Smooth muscle cell of the brain vasculature (primary cell): ENCODE results near the gene PREB.
A peak's percentile ranks its signal among the peaks of the same experiment; 100 is the strongest.

ENCODE experiments used
- DNase-seq: peaks from one replicate; pipeline ENCODE4 v3.0.0-alpha.2; 2012; ENCODE audit warnings: low read depth, low spot score

PREB gene

GRCh38 chr2:27096748-27097297, 37.6 kb downstream of the PREB start:
- no peak for DNase-seq

- no peak for DNase-seq
Measured at GRCh38 chr2:27095745-27096651, 38.4 kb downstream of the PREB start.

- DNase-seq: no peak
Measured at GRCh38 chr2:27095427-27095744, 39.0 kb downstream of the PREB start.

- DNase-seq: no peak
Measured at GRCh38 chr2:27094353-27094984, 40.0 kb downstream of the PREB start.

- DNase-seq: no peak
Measured at GRCh38 chr2:27093430-27094352, 40.7 kb downstream of the PREB start.

- DNase-seq: no peak
Measured at GRCh38 chr2:27092696-27093429, 41.6 kb downstream of the PREB start.

GRCh38 chr2:27091746-27092695, 42.4 kb downstream of the PREB start:
- no peak for DNase-seq

- DNase-seq: no peak
Measured at GRCh38 chr2:27089111-27089954, 45.1 kb downstream of the PREB start.

GRCh38 chr2:27088634-27089033, 45.8 kb downstream of the PREB start:
- DNase-seq: no peak

GRCh38 chr2:27087823-27088410, 46.5 kb downstream of the PREB start:
- DNase-seq: no peak

GRCh38 chr2:27086724-27087593, 47.5 kb downstream of the PREB start, which contains the start of gene KHK:
KHK (plus strand) TSS chr2:27086772; CDS start chr2:27087260, 488 bp downstream.
- no peak for DNase-seq

- DNase-seq: peak; percentile 83
Measured at GRCh38 chr2:27086090-27086723, 48.2 kb downstream of the PREB start.

- no peak for DNase-seq
Measured at GRCh38 chr2:27085673-27086089, 48.8 kb downstream of the PREB start.

- DNase-seq: no peak
Measured at GRCh38 chr2:27085062-27085672, 49.3 kb downstream of the PREB start.

GRCh38 chr2:27084297-27085061, 50.0 kb downstream of the PREB start:
- DNase-seq: no peak
